Omental fat pad (tissue), 4 donors: ENCODE results near the gene CRTAP. TPM values are rescaled to one million over a fixed set of nuclear protein-coding genes. Genes with fewer than 3 reads are reported as not detected.

ENCODE experiments used
- ATAC-seq: fragments of 150-250 bp; one replicate; pipeline ENCODE4 v1.9.1; 2016; ENCODE audit warnings: mild to moderate bottlenecking, moderate library complexity; ENCODE audit not compliant: low FRiP score
- DNase-seq: peaks from one replicate; pipeline ENCODE4 v3.0.0-alpha.2; 2019; ENCODE audit warnings: low spot score
- CTCF ChIP-seq, 3 donors: fragments of 450-650 bp; IDR thresholded peaks; one replicate each; pipeline ENCODE4 v1.5.1; 2016 to 2017; ENCODE audit warnings: antibody characterized with exemption in 3 of 3, mild to moderate bottlenecking in 3 of 3, moderate library complexity in 2 of 3
- total RNA-seq, 4 donors: library from RNA; depleted of rRNA; stranded (reverse); fragments of >200 nt; gene quantifications; one replicate each; pipeline ENCODE4 v1.1.0, GENCODE V29; 2016

CRTAP gene
- total RNA-seq, 4 donors from 2014 or later, result 267 to 355 (median 300) TPM

DNA sequence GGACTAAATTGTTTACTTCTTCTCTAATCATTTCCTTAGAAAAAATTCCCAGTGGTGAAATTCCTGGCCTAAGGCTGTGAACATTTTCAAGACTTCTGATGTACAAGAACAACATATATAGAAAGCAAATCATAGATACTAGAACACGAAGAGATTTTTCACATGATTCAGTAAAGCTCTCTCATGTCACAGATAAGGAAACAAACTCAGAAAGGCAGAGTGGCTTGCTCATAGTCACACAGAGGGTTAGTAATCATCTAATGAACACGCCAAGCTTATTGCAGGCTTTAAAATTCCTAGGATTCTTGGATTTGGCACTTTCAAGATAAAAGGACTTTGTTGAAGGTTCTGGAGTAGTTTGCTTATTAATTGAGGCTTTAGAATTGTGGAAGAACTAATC, 26.2 kb downstream of the CRTAP start:
- ATAC-seq, result peak; percentile 74
- TF ChIP-seq CTCF (IDR thresholded peaks at IDR 0.05), result no peak
- DNase-seq, result no peak

DNA sequence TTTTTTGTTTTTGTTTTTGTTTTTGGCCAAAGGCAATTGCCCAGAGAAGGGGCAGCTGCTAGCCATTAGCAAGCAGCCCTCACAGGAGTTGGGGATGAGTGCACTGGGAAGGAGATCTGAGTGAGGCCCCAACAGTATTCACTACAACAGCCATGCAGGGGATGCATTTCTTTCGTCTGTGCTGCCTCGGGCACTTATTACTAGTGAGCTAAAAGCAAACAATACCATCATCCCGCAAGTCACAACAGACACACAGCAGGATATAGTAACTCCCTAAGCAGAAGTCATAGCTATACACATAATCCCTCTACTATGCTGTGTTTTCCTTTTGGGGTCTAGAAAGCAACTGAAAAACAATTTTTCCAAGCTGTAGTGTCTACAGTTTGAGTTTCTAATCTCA, 27.2 kb downstream of the CRTAP start:
- TF ChIP-seq CTCF (IDR thresholded peaks at IDR 0.05), result no peak
- no peak for ATAC-seq

GRCh38 chr3:33144433-33144832, 30.6 kb downstream of the CRTAP start:
- no peak for TF ChIP-seq CTCF (IDR thresholded peaks at IDR 0.05)
- no peak for DNase-seq
- ATAC-seq, result no peak

More for the DNA sequence above, 27.2 kb downstream of the CRTAP start:
- DNase-seq, result no peak

- DNase-seq, result no peak
- no peak for ATAC-seq
- no peak for TF ChIP-seq CTCF (IDR thresholded peaks at IDR 0.05)
These were observed 31.5 kb downstream of the CRTAP start for GRCh38 chr3:33145221-33145900.

- ATAC-seq, result no peak
- no peak for TF ChIP-seq CTCF (IDR thresholded peaks at IDR 0.05)
These were observed 32.2 kb downstream of the CRTAP start for GRCh38 chr3:33145901-33146580.

DNA sequence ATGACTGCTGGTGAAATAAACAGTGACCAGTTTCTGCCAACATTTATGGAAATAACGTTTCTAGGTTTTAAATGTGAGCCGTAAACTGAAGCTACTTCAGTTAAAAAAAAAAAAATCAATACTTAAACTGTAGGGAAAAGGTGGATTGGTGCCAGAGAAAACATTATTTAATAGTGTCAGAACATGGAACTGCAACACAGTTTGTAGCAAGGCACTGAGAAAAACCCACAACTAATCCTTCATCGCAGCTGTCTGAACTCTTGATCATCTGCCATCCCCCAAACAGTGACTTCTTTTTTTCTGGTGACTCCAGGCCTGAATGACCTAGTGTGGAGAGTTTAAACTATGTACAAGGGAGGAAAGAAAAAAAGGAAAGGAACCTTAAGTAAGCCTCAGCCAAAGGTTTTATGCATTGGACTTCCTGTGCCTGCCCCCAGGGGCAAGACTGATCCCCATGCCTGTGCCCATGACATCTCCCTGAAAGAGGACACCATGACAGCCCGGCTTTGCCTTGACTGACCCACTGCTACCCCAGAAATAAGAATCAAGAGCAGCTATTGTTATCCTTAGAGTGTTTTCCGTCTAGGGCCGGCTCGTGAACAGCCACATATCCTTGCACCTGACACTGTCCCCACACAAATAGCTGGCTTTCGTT, 33.1 kb downstream of the CRTAP start:
- DNase-seq (no peak), ATAC-seq (no peak)
- TF ChIP-seq CTCF (IDR thresholded peaks at IDR 0.05), result no peak

More at GRCh38 chr3:33145901-33146580, 32.2 kb downstream of the CRTAP start:
- no peak for DNase-seq
